WTC11 (cell line): ENCODE data around the gene SIX4. TPM values are rescaled to one million over a fixed set of nuclear protein-coding genes. Genes with fewer than 3 reads are reported as not detected.

Source experiments
- ATAC-seq: fragments of 200-7000 bp; cut with Tn5 transposase; 2 replicates; pipeline ENCODE4 v1.10.0; 2021; ENCODE audit warnings: mild to moderate bottlenecking, moderate library complexity
- CTCF ChIA-PET: fragments of 300-600 bp; sonication (Branson Sonifier 250); formaldehyde crosslinking; loops from one replicate; lab custom pipeline; 2021; ENCODE audit warnings: antibody characterized with exemption; lab: Charles Lee
- POLR2A ChIA-PET: fragments of 350-600 bp; sonication (Branson Sonifier 250); formaldehyde crosslinking; loops from one replicate; lab custom pipeline; 2021; ENCODE audit warnings: antibody characterized with exemption; lab: Charles Lee
- DNase-seq: peaks from one replicate; pipeline ENCODE4 v3.0.0; 2021; ENCODE audit warnings: low spot score
- H3K27ac Mint-ChIP-seq: 2 replicates; pipeline ENCODE4 v1.8.0; 2021; ENCODE audit warnings: mixed read lengths
- H3K27me3 Mint-ChIP-seq: 2 replicates; pipeline ENCODE4 v1.8.0; 2021; ENCODE audit warnings: low read depth, mild to moderate bottlenecking, moderate library complexity, mixed read lengths
- H3K36me3 Mint-ChIP-seq: 2 replicates; pipeline ENCODE4 v1.8.0; 2021; ENCODE audit warnings: mixed read lengths
- H3K4me1 Mint-ChIP-seq: 2 replicates; pipeline ENCODE4 v1.8.0; 2022; ENCODE audit warnings: mixed read lengths
- H3K4me3 Mint-ChIP-seq: 2 replicates; pipeline ENCODE4 v1.8.0; 2021; ENCODE audit warnings: mild to moderate bottlenecking, moderate library complexity, mixed read lengths
- H3K9me3 Mint-ChIP-seq: 2 replicates; pipeline ENCODE4 v1.8.0; 2021; ENCODE audit warnings: mixed read lengths
- ARID4B ChIP-seq: sonication (generic); formaldehyde crosslinking; IDR thresholded peaks from 2 replicates; pipeline ENCODE4 v1.8.0; 2023; ENCODE audit warnings: missing genetic modification reagents, mild to moderate bottlenecking, borderline replicate concordance
- CREB1 ChIP-seq: sonication (generic); formaldehyde crosslinking; IDR thresholded peaks from 2 replicates; pipeline ENCODE4 v1.8.0; 2023; ENCODE audit warnings: mild to moderate bottlenecking, missing genetic modification reagents
- FOXJ3 ChIP-seq: sonication (generic); formaldehyde crosslinking; IDR thresholded peaks from 2 replicates; pipeline ENCODE4 v1.9.0; 2021; ENCODE audit warnings: missing genetic modification reagents, mild to moderate bottlenecking, borderline replicate concordance
- FOXP1 ChIP-seq: sonication (generic); formaldehyde crosslinking; IDR thresholded peaks from 2 replicates; pipeline ENCODE4 v1.8.0; 2022; ENCODE audit warnings: missing genetic modification reagents, mild to moderate bottlenecking, moderate library complexity, borderline replicate concordance
- GTF2I ChIP-seq: fragments of 250-450 bp; sonication (Bioruptor Pico); conservative IDR thresholded peaks from 2 replicates; pipeline ENCODE4 v1.4.0; 2021; ENCODE audit warnings: mild to moderate bottlenecking
- JAZF1 ChIP-seq: fragments of 250-450 bp; sonication (Bioruptor Pico); IDR thresholded peaks from 2 replicates; pipeline ENCODE4 v1.9.0; 2021; ENCODE audit warnings: moderate library complexity, mild to moderate bottlenecking, inconsistent platforms
- JUN ChIP-seq: sonication (generic); formaldehyde crosslinking; IDR thresholded peaks from 2 replicates; pipeline ENCODE4 v1.8.0; 2023; ENCODE audit warnings: mild to moderate bottlenecking, missing genetic modification reagents
- NR2C2 ChIP-seq: sonication (generic); formaldehyde crosslinking; IDR thresholded peaks from 2 replicates; pipeline ENCODE4 v1.8.0; 2022; ENCODE audit warnings: mild to moderate bottlenecking, missing genetic modification reagents
- PRDM15 ChIP-seq: sonication (generic); formaldehyde crosslinking; IDR thresholded peaks from 2 replicates; pipeline ENCODE4 v1.8.0; 2022; ENCODE audit warnings: missing genetic modification reagents
- PRRX2 ChIP-seq: fragments of 250-450 bp; sonication (Bioruptor Pico); IDR thresholded peaks from 2 replicates; pipeline ENCODE4 v1.8.0; 2021; ENCODE audit warnings: mild to moderate bottlenecking
- SOX15 ChIP-seq: fragments of 250-450 bp; sonication (Bioruptor Pico); IDR thresholded peaks from 2 replicates; pipeline ENCODE4 v1.9.0; 2021; ENCODE audit warnings: mild to moderate bottlenecking
- USF1 ChIP-seq: sonication (generic); formaldehyde crosslinking; IDR thresholded peaks from 2 replicates; pipeline ENCODE4 v1.8.0; 2022; ENCODE audit warnings: mild to moderate bottlenecking, missing genetic modification reagents
- ZNF232 ChIP-seq: sonication (generic); formaldehyde crosslinking; IDR thresholded peaks from 2 replicates; pipeline ENCODE4 v1.8.0; 2022; ENCODE audit warnings: mild to moderate bottlenecking, missing genetic modification reagents
- ZNF396 ChIP-seq: fragments of 250-450 bp; sonication (Bioruptor Pico); IDR thresholded peaks from 2 replicates; pipeline ENCODE4 v1.8.0; 2021; ENCODE audit warnings: mild to moderate bottlenecking, moderate library complexity, borderline replicate concordance
- ZNF532 ChIP-seq: fragments of 250-450 bp; sonication (Bioruptor Pico); IDR thresholded peaks from 2 replicates; pipeline ENCODE4 v1.9.0; 2021; ENCODE audit warnings: mild to moderate bottlenecking, borderline replicate concordance
- total RNA-seq: library from RNA; stranded (reverse); gene quantifications from 3 replicates; pipeline ENCODE4 v1.2.3, GENCODE V29; 2021
- TF ChIP-seq, protein P1 (sequence below): sonication (generic); formaldehyde crosslinking; IDR thresholded peaks from 2 replicates; pipeline ENCODE4 v1.8.1; 2022; ENCODE audit warnings: mild to moderate bottlenecking, moderate library complexity, missing genetic modification reagents
- TF ChIP-seq, protein P2 (sequence below): sonication (generic); formaldehyde crosslinking; IDR thresholded peaks from 2 replicates; pipeline ENCODE4 v1.8.1; 2022; ENCODE audit warnings: mild to moderate bottlenecking, missing genetic modification reagents, moderate library complexity, borderline replicate concordance
- TF ChIP-seq, protein P3 (sequence below): fragments of 250-450 bp; sonication (Bioruptor Pico); IDR thresholded peaks from 2 replicates; pipeline ENCODE4 v2.1.2; 2022; ENCODE audit warnings: mild to moderate bottlenecking, moderate library complexity

Gene SIX4
- total RNA-seq, 1 experiment from 2014 or later, result 41.8 TPM

GRCh38 chr14:60756847-60757246 lies 32.7 kb upstream of the SIX4 start:
- DNase-seq (no peak), ATAC-seq (no peak)
- no peaks in the 10 kb centered on the region for H3K27me3 Mint-ChIP-seq
- H3K36me3 Mint-ChIP-seq, result no peaks in the 10 kb centered on the region
- no peak for TF ChIP-seq NR2C2 (CRISPR knock-in tag)
- TF ChIP-seq ZNF232, result no peak
- TF ChIP-seq ARID4B (CRISPR knock-in tag), result no peak
- no peak for TF ChIP-seq SOX15 (CRISPR knock-in tag)
- TF ChIP-seq, protein P1, sequence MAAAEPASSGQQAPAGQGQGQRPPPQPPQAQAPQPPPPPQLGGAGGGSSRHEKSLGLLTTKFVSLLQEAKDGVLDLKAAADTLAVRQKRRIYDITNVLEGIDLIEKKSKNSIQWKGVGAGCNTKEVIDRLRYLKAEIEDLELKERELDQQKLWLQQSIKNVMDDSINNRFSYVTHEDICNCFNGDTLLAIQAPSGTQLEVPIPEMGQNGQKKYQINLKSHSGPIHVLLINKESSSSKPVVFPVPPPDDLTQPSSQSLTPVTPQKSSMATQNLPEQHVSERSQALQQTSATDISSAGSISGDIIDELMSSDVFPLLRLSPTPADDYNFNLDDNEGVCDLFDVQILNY (CRISPR knock-in tag), result no peak
- TF ChIP-seq FOXP1 (CRISPR knock-in tag), result no peak
- TF ChIP-seq PRDM15 (CRISPR knock-in tag), result no peak
- TF ChIP-seq, protein P2, sequence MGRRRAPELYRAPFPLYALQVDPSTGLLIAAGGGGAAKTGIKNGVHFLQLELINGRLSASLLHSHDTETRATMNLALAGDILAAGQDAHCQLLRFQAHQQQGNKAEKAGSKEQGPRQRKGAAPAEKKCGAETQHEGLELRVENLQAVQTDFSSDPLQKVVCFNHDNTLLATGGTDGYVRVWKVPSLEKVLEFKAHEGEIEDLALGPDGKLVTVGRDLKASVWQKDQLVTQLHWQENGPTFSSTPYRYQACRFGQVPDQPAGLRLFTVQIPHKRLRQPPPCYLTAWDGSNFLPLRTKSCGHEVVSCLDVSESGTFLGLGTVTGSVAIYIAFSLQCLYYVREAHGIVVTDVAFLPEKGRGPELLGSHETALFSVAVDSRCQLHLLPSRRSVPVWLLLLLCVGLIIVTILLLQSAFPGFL (CRISPR knock-in tag), result no peak
- TF ChIP-seq FOXJ3, result no peak
- TF ChIP-seq GTF2I, result no peak
- no peak for TF ChIP-seq ZNF532 (CRISPR knock-in tag)
- TF ChIP-seq PRRX2 (CRISPR knock-in tag), result no peak
- no peak for TF ChIP-seq ZNF396 (CRISPR knock-in tag)
- TF ChIP-seq USF1, result no peak
- TF ChIP-seq, protein P3, sequence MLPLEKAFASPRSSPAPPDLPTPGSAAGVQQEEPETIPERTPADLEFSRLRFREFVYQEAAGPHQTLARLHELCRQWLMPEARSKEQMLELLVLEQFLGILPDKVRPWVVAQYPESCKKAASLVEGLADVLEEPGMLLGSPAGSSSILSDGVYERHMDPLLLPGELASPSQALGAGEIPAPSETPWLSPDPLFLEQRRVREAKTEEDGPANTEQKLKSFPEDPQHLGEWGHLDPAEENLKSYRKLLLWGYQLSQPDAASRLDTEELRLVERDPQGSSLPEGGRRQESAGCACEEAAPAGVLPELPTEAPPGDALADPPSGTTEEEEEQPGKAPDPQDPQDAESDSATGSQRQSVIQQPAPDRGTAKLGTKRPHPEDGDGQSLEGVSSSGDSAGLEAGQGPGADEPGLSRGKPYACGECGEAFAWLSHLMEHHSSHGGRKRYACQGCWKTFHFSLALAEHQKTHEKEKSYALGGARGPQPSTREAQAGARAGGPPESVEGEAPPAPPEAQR (CRISPR knock-in tag), result no peak
- no peak for TF ChIP-seq JAZF1 (CRISPR knock-in tag)
- no peak for TF ChIP-seq JUN (CRISPR knock-in tag)
- no peak for TF ChIP-seq CREB1 (CRISPR knock-in tag)
- peak overlapping the region; percentile 45 for H3K27ac Mint-ChIP-seq
- peaks cover 68% of the 10 kb centered on the region for H3K4me1 Mint-ChIP-seq
- no peak overlapping the region for H3K4me3 Mint-ChIP-seq
- ChIA-PET POLR2A (no interaction called here), CTCF (no interaction called here)
- H3K9me3 Mint-ChIP-seq, result no peaks in the 10 kb centered on the region
